Gastrocnemius medialis (tissue), 4 donors: ENCODE results near the gene ORM1.

Experiments
- CTCF ChIP-seq, 5 experiments: fragments of 450-650 bp in 3 of 5; fragments of 200-600 bp in 2 of 5; sonication (generic) in 2 of 5; IDR thresholded peaks in 4 of 5; conservative IDR thresholded peaks in 1 of 5; 1 replicate in 4 of 5; 2 replicates in 1 of 5; pipeline ENCODE4 v1.5.1; 2016 to 2019; ENCODE audit warnings: antibody characterized with exemption in 5 of 5, mild to moderate bottlenecking in 3 of 5, moderate library complexity in 3 of 5
- POLR2A ChIP-seq, 2 donors: fragments of 450-650 bp; IDR thresholded peaks; one replicate each; pipeline ENCODE4 v1.6.1; 2017; ENCODE audit warnings: antibody characterized with exemption in 2 of 2, mild to moderate bottlenecking in 2 of 2, moderate library complexity in 2 of 2

DNA sequence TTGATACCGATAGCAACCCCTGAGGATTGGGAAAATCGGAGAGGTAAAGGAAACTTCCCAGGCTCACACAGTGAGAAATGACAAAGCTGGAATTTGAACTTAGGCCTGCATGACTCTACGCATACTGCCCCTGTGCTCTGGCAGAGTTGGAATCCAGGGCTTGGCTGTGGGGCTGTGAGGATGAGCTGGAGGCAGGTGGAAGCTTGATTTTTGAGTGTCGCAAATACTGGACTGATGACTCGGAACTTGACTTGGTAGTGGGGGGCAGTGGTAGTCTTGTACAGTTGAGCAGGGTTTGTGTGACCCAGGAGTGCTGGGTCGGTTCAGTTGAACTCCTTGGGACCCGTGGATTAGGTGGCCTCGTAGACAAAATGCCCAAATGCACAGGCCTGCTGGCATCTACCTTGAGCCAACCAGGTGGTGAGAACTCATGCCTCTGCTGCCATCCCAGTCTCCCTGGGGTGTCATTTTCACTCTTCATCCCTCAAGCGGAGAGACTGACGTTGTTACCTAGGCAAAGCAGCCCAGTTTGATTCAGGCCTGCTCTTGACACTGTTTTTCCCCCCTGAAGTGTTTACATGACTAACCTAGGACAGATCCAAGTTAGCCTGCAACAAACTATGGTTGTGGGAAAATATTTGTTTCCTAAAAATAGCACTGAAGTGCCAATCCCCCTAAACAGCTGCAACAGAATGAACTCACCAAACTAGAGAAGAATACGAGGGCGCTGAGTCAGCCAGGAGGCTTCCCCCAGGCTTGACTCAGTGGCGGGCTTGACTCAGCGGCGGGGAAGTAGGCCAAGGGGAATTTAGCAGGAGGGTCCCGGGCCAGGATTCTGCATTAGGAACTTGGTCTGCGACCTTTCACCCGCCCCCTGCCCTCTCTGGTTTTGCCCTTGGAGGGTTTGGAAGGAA is 45.7 kb upstream of the ORM1 start:
- TF ChIP-seq CTCF (IDR thresholded peaks at IDR 0.05 in 4 of 5, conservative IDR thresholded peaks at IDR 0.05 in 1 of 5) (no peak), POLR2A (IDR thresholded peaks at IDR 0.05) (no peak)
